Measurements from ENCODE around the gene FRS3.

The FRS3 gene

DNA sequence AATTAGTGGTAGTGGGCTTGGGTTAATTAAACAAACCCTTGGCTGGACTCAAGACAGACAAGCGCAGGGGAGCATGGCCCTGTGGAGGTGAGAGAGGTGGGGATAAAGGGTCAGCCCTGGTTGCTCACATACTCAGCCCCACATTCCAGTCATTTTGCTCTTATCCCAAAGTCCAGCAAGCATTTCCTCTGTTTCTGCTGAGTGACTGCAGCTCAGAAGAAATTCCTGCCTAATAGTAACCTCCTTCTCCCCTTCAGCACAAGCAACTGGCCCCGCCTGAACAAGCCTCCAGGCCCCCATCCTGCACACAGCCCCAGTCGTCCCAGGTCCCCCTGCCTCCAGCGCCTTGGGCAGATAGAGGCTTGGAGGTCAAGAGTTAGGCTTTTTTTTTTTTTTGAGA is 40.7 kb downstream of the FRS3 start:
- no peaks in the 10 kb centered on the region for H3K27me3 ChIP-seq (ENCODE audit: low read length)
- no peak overlapping the region for H3K9ac ChIP-seq (ENCODE audit: low read length)

DNA sequence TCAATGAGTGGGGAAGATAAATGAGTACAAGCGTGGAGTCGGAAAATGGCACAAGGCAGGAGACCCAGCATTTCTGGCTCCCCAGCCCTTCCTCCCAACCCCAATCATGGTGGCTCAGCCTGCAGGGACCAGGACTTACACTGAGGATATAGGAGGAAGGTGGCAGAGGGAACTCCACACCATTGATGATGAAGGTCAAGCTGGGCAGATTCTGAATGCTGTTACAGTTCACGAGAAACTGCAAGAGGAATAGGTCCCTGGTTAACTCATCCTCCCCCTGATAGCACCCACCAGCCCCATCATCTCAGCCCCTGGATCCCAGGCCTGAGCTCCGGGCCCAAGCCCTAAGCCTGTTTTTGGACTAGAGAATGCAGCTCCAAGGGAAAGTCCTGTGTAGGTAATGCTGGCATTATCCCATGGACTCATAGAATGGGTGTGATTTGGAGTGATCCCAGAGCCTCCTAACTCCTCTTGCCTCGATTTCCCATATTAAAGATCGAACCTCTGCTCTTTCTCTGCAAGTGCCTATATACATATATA is 42.0 kb downstream of the FRS3 start:
- Histone ChIP-seq H3K36me3 (ENCODE audit: low read length) (no peaks in the 10 kb centered on the region), H3K79me2 (ENCODE audit: insufficient read depth, low read length) (peaks cover 9% of the 10 kb centered on the region; the same call in 1 of the 2 replicates), H3K4me3 (ENCODE audit: insufficient read depth, low read length, poor library complexity, severe bottlenecking) (no peak overlapping the region), H3K27me3 (ENCODE audit: low read length) (no peaks in the 10 kb centered on the region), H3K9ac (ENCODE audit: low read length) (no peak overlapping the region), H3K4me2 (ENCODE audit: low read depth, low read length, poor library complexity, severe bottlenecking) (no peak overlapping the region), H4K20me1 (ENCODE audit: low read depth, low read length) (no peaks in the 10 kb centered on the region), H3K9me2 (replicated peaks; ENCODE audit: insufficient read depth, low read length) (no peaks in the 10 kb centered on the region), H3F3A (ENCODE audit: insufficient read depth) (peaks cover 13% of the 10 kb centered on the region), H3K9me3 (ENCODE audit: insufficient read depth, low read length) (no peaks in the 10 kb centered on the region), H2AFZ (ENCODE audit: low read depth, low read length, severe bottlenecking) (no peak overlapping the region), H3K27ac (ENCODE audit: low read depth, low read length) (no peak overlapping the region)
- no peak for TF ChIP-seq EZH2phosphoT487 (conservative IDR thresholded peaks at IDR 0.05; ENCODE audit: low read length)
- TF ChIP-seq, protein P1, sequence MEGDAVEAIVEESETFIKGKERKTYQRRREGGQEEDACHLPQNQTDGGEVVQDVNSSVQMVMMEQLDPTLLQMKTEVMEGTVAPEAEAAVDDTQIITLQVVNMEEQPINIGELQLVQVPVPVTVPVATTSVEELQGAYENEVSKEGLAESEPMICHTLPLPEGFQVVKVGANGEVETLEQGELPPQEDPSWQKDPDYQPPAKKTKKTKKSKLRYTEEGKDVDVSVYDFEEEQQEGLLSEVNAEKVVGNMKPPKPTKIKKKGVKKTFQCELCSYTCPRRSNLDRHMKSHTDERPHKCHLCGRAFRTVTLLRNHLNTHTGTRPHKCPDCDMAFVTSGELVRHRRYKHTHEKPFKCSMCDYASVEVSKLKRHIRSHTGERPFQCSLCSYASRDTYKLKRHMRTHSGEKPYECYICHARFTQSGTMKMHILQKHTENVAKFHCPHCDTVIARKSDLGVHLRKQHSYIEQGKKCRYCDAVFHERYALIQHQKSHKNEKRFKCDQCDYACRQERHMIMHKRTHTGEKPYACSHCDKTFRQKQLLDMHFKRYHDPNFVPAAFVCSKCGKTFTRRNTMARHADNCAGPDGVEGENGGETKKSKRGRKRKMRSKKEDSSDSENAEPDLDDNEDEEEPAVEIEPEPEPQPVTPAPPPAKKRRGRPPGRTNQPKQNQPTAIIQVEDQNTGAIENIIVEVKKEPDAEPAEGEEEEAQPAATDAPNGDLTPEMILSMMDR (IDR thresholded peaks at IDR 0.05; ENCODE audit: insufficient read depth, low read length, poor library complexity, severe bottlenecking) = no peak

More for the DNA sequence above, 40.7 kb downstream of the FRS3 start:
- H3K36me3 ChIP-seq (ENCODE audit: low read length) = no peaks in the 10 kb centered on the region
- no peak overlapping the region for H3K4me2 ChIP-seq (ENCODE audit: low read depth, low read length, poor library complexity, severe bottlenecking)
- no peak for TF ChIP-seq EZH2phosphoT487 (conservative IDR thresholded peaks at IDR 0.05; ENCODE audit: low read length)
- TF ChIP-seq, protein P1 (IDR thresholded peaks at IDR 0.05; ENCODE audit: insufficient read depth, low read length, poor library complexity, severe bottlenecking) = no peak
- no peaks in the 10 kb centered on the region for H3K79me2 ChIP-seq (ENCODE audit: insufficient read depth, low read length)
- no peak overlapping the region for H3K4me3 ChIP-seq (ENCODE audit: insufficient read depth, low read length, poor library complexity, severe bottlenecking)
- no peaks in the 10 kb centered on the region for H4K20me1 ChIP-seq (ENCODE audit: low read depth, low read length)
- H3K9me2 ChIP-seq (replicated peaks; ENCODE audit: insufficient read depth, low read length) = no peaks in the 10 kb centered on the region
- no peaks in the 10 kb centered on the region for H3K9me3 ChIP-seq (ENCODE audit: insufficient read depth, low read length)
- H3K27ac ChIP-seq (ENCODE audit: low read depth, low read length) = no peak overlapping the region
- H3F3A ChIP-seq (ENCODE audit: insufficient read depth) = no peaks in the 10 kb centered on the region
- no peak overlapping the region for H2AFZ ChIP-seq (ENCODE audit: low read depth, low read length, severe bottlenecking)

DNA sequence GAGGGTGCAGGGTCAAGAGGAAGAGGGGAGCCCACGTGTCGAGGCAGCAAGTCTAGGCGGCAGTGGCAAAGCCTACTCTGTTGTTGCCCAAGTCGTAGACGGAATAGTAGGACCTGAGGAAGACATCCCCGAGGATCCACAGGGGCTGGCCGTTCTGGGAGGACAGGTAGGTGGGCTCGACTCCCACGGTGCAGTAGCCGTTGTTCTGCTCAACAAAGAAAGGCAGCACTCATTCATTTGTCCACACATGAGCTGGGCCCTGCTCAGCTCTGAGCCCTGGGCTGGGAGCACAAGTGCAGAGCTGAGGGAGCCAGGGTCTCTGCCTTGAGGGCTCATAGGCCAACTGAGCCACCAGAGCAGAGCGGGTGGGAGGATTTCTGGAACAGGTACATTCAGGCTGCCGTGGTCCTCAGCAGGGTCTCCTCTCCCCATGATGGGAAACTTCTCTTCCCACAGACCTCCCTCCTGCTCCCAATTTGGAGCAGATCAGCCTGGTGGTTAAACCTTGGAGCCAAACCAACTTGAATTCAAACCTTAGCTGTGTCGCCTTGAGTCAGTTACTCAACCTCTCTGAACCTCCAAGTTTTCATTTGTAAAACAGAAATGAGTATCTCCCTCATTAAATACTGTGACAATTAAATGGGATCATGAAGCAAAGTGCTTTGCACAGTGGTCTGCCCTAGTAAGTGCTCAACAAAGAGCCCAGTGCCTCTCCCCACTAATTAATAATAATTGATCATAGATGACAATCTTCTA is 42.7 kb downstream of the FRS3 start:
- no peak overlapping the region for H3K4me2 ChIP-seq (ENCODE audit: low read depth, low read length, poor library complexity, severe bottlenecking)
- no peak overlapping the region for H3K9ac ChIP-seq (ENCODE audit: low read length)
- H3K79me2 ChIP-seq (ENCODE audit: insufficient read depth, low read length) = peaks cover 16% of the 10 kb centered on the region
- H3K9me3 ChIP-seq (ENCODE audit: insufficient read depth, low read length) = no peaks in the 10 kb centered on the region
- no peaks in the 10 kb centered on the region for H4K20me1 ChIP-seq (ENCODE audit: low read depth, low read length)
- no peaks in the 10 kb centered on the region for H3K9me2 ChIP-seq (replicated peaks; ENCODE audit: insufficient read depth, low read length)
- no peak overlapping the region for H2AFZ ChIP-seq (ENCODE audit: low read depth, low read length, severe bottlenecking)
- H3F3A ChIP-seq (ENCODE audit: insufficient read depth) = peaks cover 19% of the 10 kb centered on the region
- H3K36me3 ChIP-seq (ENCODE audit: low read length) = no peaks in the 10 kb centered on the region
- no peak overlapping the region for H3K4me3 ChIP-seq (ENCODE audit: insufficient read depth, low read length, poor library complexity, severe bottlenecking)
- TF ChIP-seq, protein P1 (IDR thresholded peaks at IDR 0.05; ENCODE audit: insufficient read depth, low read length, poor library complexity, severe bottlenecking) = no peak
- no peak for TF ChIP-seq EZH2phosphoT487 (conservative IDR thresholded peaks at IDR 0.05; ENCODE audit: low read length)
- no peak overlapping the region for H3K27ac ChIP-seq (ENCODE audit: low read depth, low read length)
- H3K27me3 ChIP-seq (ENCODE audit: low read length) = no peaks in the 10 kb centered on the region
